Neuronal stem cell (in vitro differentiated cells): Measurements from ENCODE around the gene DTYMK.

Experiments used
- DNase-seq: peaks from one replicate; pipeline ENCODE4 v3.0.0-alpha.2; 2013; ENCODE audit warnings: low spot score
- H2AFZ ChIP-seq: one replicate; pipeline ENCODE4 v1.6.1; 2013; ENCODE audit warnings: mild to moderate bottlenecking, low read length, inconsistent platforms
- H2AK5ac ChIP-seq: 2 replicates; pipeline ENCODE4 v1.6.1; 2013; ENCODE audit warnings: low read depth, mild to moderate bottlenecking, inconsistent platforms, low read length, moderate library complexity, mixed read lengths
- H2BK120ac ChIP-seq: 2 replicates; pipeline ENCODE4 v1.6.1; 2013; ENCODE audit warnings: low read depth, mild to moderate bottlenecking, inconsistent platforms, low read length, moderate library complexity, mixed read lengths
- H2BK12ac ChIP-seq: one replicate; pipeline ENCODE4 v1.6.1; 2013; ENCODE audit warnings: low read length, inconsistent platforms
- H2BK15ac ChIP-seq: 2 replicates; pipeline ENCODE4 v1.6.1; 2013; ENCODE audit warnings: mild to moderate bottlenecking, low read length, inconsistent platforms, mixed read lengths
- H2BK5ac ChIP-seq: one replicate; pipeline ENCODE4 v1.6.1; 2013; ENCODE audit warnings: inconsistent platforms, mild to moderate bottlenecking, low read length, moderate library complexity
- H3K14ac ChIP-seq: one replicate; pipeline ENCODE4 v1.6.1; 2013; ENCODE audit warnings: low read length, inconsistent platforms
- H3K18ac ChIP-seq: 2 replicates; pipeline ENCODE4 v1.6.1; 2013; ENCODE audit warnings: low read length, inconsistent platforms
- H3K23ac ChIP-seq: 2 replicates; pipeline ENCODE4 v1.6.1; 2013; ENCODE audit warnings: low read depth, mild to moderate bottlenecking, mixed read lengths, low read length, inconsistent platforms; ENCODE audit not compliant: poor library complexity
- H3K27ac ChIP-seq: replicated peaks from 3 replicates; pipeline ENCODE4 v1.5.1; 2013; ENCODE audit warnings: low read length, inconsistent platforms
- H3K27me3 ChIP-seq, 3 experiments: 2 replicates each; pipeline ENCODE4 v1.6.1; 2013; ENCODE audit warnings: low read length in 3 of 3, mild to moderate bottlenecking in 2 of 3, inconsistent platforms in 1 of 3, low read depth in 1 of 3, mixed read lengths in 1 of 3, moderate library complexity in 1 of 3; ENCODE audit not compliant: control insufficient read depth in 3 of 3, insufficient read depth in 3 of 3
- H3K36me3 ChIP-seq, 2 donors: replicated peaks in 1 of 2; 2 replicates each; pipeline ENCODE4 v1.6.1; 2013; ENCODE audit warnings: low read length in 2 of 2; ENCODE audit not compliant: control insufficient read depth in 2 of 2, insufficient read depth in 2 of 2
- H3K4ac ChIP-seq: 2 replicates; pipeline ENCODE4 v1.6.1; 2013; ENCODE audit warnings: inconsistent platforms, mild to moderate bottlenecking, low read length, moderate library complexity
- H3K4me1 ChIP-seq, 2 donors: 1 replicate in 1 of 2; 2 replicates in 1 of 2; pipeline ENCODE4 v1.6.1; 2013; ENCODE audit warnings: low read length in 2 of 2, low read depth in 1 of 2; ENCODE audit not compliant: control insufficient read depth in 2 of 2, insufficient read depth in 1 of 2
- H3K4me2 ChIP-seq: one replicate; pipeline ENCODE4 v1.6.1; 2013; ENCODE audit warnings: mild to moderate bottlenecking, low read length, inconsistent platforms; ENCODE audit not compliant: insufficient read depth, poor library complexity, severe bottlenecking
- H3K4me3 ChIP-seq, 2 donors: 2 replicates each; pipeline ENCODE4 v1.5.1; 2013; ENCODE audit warnings: low read length in 2 of 2, mild to moderate bottlenecking in 2 of 2, inconsistent platforms in 1 of 2, moderate library complexity in 1 of 2
- H3K79me1 ChIP-seq: one replicate; pipeline ENCODE4 v1.6.1; 2013; ENCODE audit warnings: low read depth, mild to moderate bottlenecking, inconsistent platforms, low read length, moderate library complexity
- H3K9ac ChIP-seq: one replicate; pipeline ENCODE4 v1.6.1; 2013; ENCODE audit warnings: mild to moderate bottlenecking, low read depth, low read length, inconsistent platforms; ENCODE audit not compliant: poor library complexity
- H3K9me3 ChIP-seq, 2 donors: replicated peaks in 1 of 2; 2 replicates each; pipeline versions ENCODE3 to v1.6.1; 2013; ENCODE audit warnings: low read length in 2 of 2, mild to moderate bottlenecking in 2 of 2, inconsistent platforms in 1 of 2, low read depth in 1 of 2, mixed read lengths in 1 of 2, moderate library complexity in 1 of 2; ENCODE audit not compliant: control insufficient read depth in 2 of 2, insufficient read depth in 1 of 2
- H4K8ac ChIP-seq: one replicate; pipeline ENCODE4 v1.6.1; 2013; ENCODE audit warnings: low read depth, mild to moderate bottlenecking, inconsistent platforms, low read length, moderate library complexity
- H4K91ac ChIP-seq: one replicate; pipeline ENCODE4 v1.6.1; 2013; ENCODE audit warnings: low read length, low read depth, mild to moderate bottlenecking, inconsistent platforms; ENCODE audit not compliant: poor library complexity
- whole genome bisulfite sequencing, 2 donors: extraction: QIAGEN DNeasy Blood & Tissue Kit; methylation state at CpG; one replicate each; pipeline ENCODE4 v1.1.7; 2013; ENCODE audit warnings: missing lambda C conversion rate in 2 of 2, mixed read lengths in 1 of 2; ENCODE audit not compliant: insufficient read length in 2 of 2, insufficient replicate concordance in 1 of 2; ENCODE audit errors: extremely low coverage in 2 of 2; 5-methylcytosine and 5-hydroxymethylcytosine counted together

The DTYMK gene

GRCh38 chr2:241690202-241690717 lies 3.6 kb upstream of the DTYMK start:
- H2BK120ac ChIP-seq, result no peak overlapping the region
- no peak overlapping the region for H3K9ac ChIP-seq
- H2AK5ac ChIP-seq, result no peak overlapping the region
- no peak overlapping the region for H4K8ac ChIP-seq
- H3K4me3 ChIP-seq, result no peak overlapping the region
- no peak overlapping the region for H3K4ac ChIP-seq
- peaks cover 3 to 13% of the 10 kb centered on the region in 2 donors for H3K4me1 ChIP-seq
- H3K23ac ChIP-seq, result peak overlapping the region; percentile 37
- H3K4me2 ChIP-seq, result no peak overlapping the region
- DNase-seq, result no peak
- H3K18ac ChIP-seq, result no peak overlapping the region
- H3K27ac ChIP-seq, result no peak overlapping the region
- WGBS, 2 donors, result no CpG with 5 or more reads among the region's 6 CpGs
- H3K36me3 ChIP-seq, result peaks cover 20 to 57% of the 10 kb centered on the region in 2 donors
- no peak overlapping the region for H2BK15ac ChIP-seq
- H2BK12ac ChIP-seq, result no peak overlapping the region
- no peak overlapping the region for H2BK5ac ChIP-seq
- H3K14ac ChIP-seq, result no peak overlapping the region
- H3K27me3 ChIP-seq, result no peaks in the 10 kb centered on the region
- H4K91ac ChIP-seq, result no peak overlapping the region
- no peaks in the 10 kb centered on the region for H3K9me3 ChIP-seq
- no peak overlapping the region for H2AFZ ChIP-seq
- peaks cover 3% of the 10 kb centered on the region for H3K79me1 ChIP-seq

- no peak overlapping the region for H3K23ac ChIP-seq
- no peak overlapping the region for H2BK12ac ChIP-seq
- no CpG with 5 or more reads among the region's 10 CpGs for WGBS, 2 donors
Measured at GRCh38 chr2:241689306-241689705, 2.7 kb upstream of the DTYMK start.

GRCh38 chr2:241686324-241686649 lies 328 bp downstream of the DTYMK start:
- no peaks in the 10 kb centered on the region for H3K27me3 ChIP-seq

More at GRCh38 chr2:241689306-241689705, 2.7 kb upstream of the DTYMK start:
- Histone ChIP-seq H3K27me3 (no peaks in the 10 kb centered on the region), H2BK15ac (no peak overlapping the region), H2BK120ac (no peak overlapping the region), H3K4me1 (peaks cover 3 to 13% of the 10 kb centered on the region in 2 donors), H3K79me1 (peaks cover 3% of the 10 kb centered on the region), H3K36me3 (peaks cover 19 to 59% of the 10 kb centered on the region in 2 donors), H3K4ac (no peak overlapping the region), H2AFZ (no peak overlapping the region), H3K4me2 (no peak overlapping the region), H3K9me3 (no peaks in the 10 kb centered on the region), H3K14ac (no peak overlapping the region), H3K27ac (no peak overlapping the region), H2AK5ac (no peak overlapping the region), H4K91ac (no peak overlapping the region), H2BK5ac (no peak overlapping the region), H3K4me3 (no peak overlapping the region), H3K9ac (no peak overlapping the region), H3K18ac (no peak overlapping the region), H4K8ac (no peak overlapping the region)
- DNase-seq, result no peak

GRCh38 chr2:241680827-241681599 lies 5.6 kb downstream of the DTYMK start:
- Histone ChIP-seq H2BK15ac (no peak overlapping the region), H3K79me1 (peaks cover 5% of the 10 kb centered on the region), H2BK12ac (no peak overlapping the region), H3K23ac (no peak overlapping the region), H3K9me3 (no peaks in the 10 kb centered on the region), H4K8ac (no peak overlapping the region), H2BK5ac (no peak overlapping the region), H3K27me3 (no peaks in the 10 kb centered on the region), H3K4me1 (peaks cover 0 to 5% of the 10 kb centered on the region in 2 donors), H3K27ac (no peak overlapping the region), H3K4me3 (peak overlapping the region in 1 of 2 donors; percentile 51), H3K4me2 (no peak overlapping the region), H3K9ac (no peak overlapping the region), H3K4ac (no peak overlapping the region), H3K18ac (no peak overlapping the region), H2AFZ (no peak overlapping the region), H3K14ac (no peak overlapping the region), H2AK5ac (no peak overlapping the region), H4K91ac (no peak overlapping the region), H2BK120ac (no peak overlapping the region), H3K36me3 (peaks cover 55 to 98% of the 10 kb centered on the region in 2 donors)
- WGBS, 2 donors, result no CpG with 5 or more reads among the region's 14 CpGs
- DNase-seq, result no peak

More at GRCh38 chr2:241686324-241686649, 328 bp downstream of the DTYMK start:
- H3K18ac ChIP-seq, result peak overlapping the region; percentile 99
- no peak overlapping the region for H3K4ac ChIP-seq
- H3K79me1 ChIP-seq, result peaks cover 5% of the 10 kb centered on the region
- no peak overlapping the region for H4K91ac ChIP-seq
- peak overlapping the region; percentile 90 for H3K4me2 ChIP-seq
- peak overlapping the region; percentile 96 for H2AFZ ChIP-seq
- H3K27ac ChIP-seq, result peak overlapping the region; percentile 66
- WGBS, 2 donors, result no CpG with 5 or more reads among the region's 37 CpGs
- peaks cover 3 to 13% of the 10 kb centered on the region in 2 donors for H3K4me1 ChIP-seq
- H3K9me3 ChIP-seq, result no peaks in the 10 kb centered on the region
- DNase-seq, result no peak
- no peak overlapping the region for H2BK120ac ChIP-seq
- H2AK5ac ChIP-seq, result no peak overlapping the region
- H2BK12ac ChIP-seq, result no peak overlapping the region
- no peak overlapping the region for H2BK5ac ChIP-seq
- no peak overlapping the region for H3K23ac ChIP-seq
- peak overlapping the region; percentile 94 for H3K9ac ChIP-seq
- H2BK15ac ChIP-seq, result no peak overlapping the region
- peak overlapping the region; percentile 100 for H3K4me3 ChIP-seq
- H4K8ac ChIP-seq, result no peak overlapping the region
- H3K14ac ChIP-seq, result no peak overlapping the region
- peaks cover 28 to 64% of the 10 kb centered on the region in 2 donors for H3K36me3 ChIP-seq
